GM21576 (cell line): ENCODE data around the gene UBE2D2.
A peak's percentile ranks its signal among the peaks of the same experiment; 100 is the strongest.
"Not testable (repeated sequence)": the region's sequence is repeated elsewhere in the genome, so short reads cannot be mapped to it uniquely, and the experiment has no call there.

Source experiments
- ATAC-seq: cut with Tn5 transposase; IDR thresholded peaks from one replicate; pipeline ENCODE4 v1.9.1; 2021; ENCODE audit warnings: mild to moderate bottlenecking, moderate library complexity; ENCODE audit not compliant: unreplicated experiment

UBE2D2 gene

DNA sequence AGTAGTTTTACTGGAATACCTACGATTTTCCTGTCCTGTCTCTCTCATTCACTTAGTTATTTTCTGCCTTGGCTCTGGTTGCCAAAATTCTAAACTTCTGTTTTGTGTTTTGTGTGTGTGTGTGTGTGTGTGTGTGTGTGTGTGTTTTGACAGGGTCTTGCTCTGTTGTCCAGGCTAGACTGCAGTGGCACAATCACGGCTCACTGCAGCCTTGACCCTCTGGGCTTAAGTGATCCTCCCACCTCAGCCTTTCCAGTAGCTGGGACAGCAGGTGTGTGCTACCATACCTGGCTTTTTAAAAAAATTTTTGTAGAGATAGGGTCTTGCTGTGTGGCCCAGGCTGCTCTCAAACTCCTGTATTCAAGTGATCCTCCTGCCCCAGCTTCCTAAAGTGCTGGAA lies 17.2 kb downstream of the UBE2D2 start:
- no peak for ATAC-seq

DNA sequence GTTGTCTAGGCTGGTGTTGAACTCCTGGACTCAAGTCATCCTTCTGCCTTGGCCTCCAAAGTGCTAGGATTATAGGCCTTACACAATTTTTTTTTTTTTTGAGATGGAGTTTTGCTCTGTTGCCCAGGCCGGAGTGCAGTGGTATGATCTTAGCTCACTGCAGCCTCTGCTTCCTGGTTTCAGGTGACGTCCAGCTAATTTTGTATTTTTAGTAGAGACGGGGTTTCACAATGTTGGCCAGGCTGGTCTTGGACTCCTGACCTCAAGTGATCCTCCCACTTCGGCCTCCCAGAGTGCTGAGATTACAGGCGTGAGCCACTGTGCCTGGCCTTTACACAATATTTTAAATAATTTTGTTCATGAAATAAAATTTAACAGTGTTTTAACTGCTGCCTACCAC lies 21.0 kb downstream of the UBE2D2 start:
- ATAC-seq, result not testable (repeated sequence)

DNA sequence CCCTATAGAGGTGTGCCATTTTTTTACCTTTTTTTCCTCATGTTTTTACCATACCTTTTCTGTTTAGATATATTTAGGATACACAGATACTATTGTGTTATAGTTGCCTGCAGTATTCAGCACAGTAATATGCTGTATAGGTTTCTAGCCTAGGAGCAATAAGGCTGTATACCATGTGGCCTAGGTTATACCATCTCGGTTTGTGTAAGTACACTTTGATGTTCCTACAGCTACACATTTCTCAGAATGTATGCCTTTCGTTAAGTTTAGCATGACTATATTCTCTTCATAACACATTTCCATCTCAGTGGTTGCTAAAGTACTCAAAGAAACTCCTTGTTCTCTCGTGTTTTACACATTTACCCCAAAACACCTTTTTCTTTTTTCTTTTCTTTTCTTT lies 23.0 kb downstream of the UBE2D2 start:
- no peak for ATAC-seq

DNA sequence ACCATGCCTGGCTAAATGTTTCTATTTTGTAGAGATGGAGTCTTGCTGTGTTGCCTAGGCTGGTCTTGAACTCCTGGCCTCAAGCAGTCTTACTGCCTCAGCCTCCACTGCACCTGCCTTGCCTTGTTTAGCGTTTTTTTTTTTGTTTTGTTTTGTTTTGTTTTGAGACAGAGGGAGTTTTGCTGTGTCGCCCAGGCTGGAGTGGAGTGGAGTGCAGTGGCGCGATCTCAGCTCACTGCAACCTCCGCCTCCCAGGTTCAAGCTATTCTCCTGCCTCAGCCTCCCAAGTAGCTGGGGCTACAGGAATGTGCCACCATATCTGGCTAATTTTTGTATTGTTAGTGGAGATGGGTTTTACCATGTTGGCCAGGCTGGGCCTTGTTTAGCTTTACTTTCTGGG lies 27.0 kb downstream of the UBE2D2 start:
- not testable (repeated sequence) for ATAC-seq

DNA sequence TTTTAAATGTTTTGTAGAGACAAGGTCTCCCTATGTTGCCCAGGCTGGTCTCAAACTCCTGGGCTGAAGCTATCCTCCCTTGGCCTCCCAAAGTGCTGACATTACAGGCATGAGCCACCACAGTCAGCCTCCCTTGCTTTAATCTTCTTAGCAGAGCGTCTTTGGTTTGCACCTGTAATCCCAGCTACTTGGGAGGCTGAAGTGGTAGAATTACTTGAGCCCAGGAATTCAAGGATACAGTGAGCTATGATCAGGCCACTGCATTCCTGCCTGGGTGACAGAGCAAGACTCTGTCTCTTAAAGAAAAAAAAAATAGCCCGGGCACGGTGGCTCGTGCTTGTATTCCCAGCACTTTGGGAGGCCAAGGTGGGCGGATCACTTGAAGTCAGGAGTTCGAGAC lies 27.8 kb downstream of the UBE2D2 start:
- no peak for ATAC-seq

DNA sequence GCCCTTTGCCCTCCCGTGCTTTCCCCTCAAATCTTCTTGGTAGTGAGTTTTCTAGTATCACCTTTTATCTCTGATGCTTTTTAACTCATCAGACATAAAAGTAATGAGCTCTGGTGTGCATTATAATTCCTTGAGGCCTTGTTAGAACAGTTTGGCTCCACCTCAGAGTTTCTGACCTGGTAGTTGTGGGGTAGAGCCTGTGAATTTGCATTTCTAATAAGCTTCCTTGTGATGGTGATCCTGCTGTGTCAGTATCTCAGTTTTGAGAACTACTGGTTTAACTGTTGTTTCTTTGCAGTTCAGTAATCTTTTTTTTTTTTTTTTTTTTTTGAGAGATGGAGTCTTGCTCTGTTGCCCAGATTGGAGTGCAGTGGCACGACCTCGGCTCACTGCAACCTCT lies 31.1 kb downstream of the UBE2D2 start:
- ATAC-seq, result no peak

DNA sequence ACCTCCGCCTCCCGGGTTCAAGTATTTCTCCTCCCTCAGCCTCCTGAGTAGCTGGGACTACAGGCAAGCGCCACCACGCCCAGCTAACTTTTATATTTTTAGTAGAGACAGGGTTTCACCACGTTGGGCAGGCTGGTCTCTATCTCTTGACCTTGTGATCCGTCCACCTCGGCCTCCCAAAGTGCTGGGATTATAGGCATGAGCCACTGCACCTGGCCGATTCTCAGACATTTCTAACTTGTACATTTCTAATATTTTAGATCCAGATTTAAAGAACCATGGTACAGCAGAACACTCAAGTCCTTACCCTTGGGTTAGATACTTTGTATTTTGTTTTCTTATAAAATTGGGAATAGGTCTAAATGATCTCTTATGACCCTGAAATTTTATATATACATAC lies 31.9 kb downstream of the UBE2D2 start:
- not testable (repeated sequence) for ATAC-seq

DNA sequence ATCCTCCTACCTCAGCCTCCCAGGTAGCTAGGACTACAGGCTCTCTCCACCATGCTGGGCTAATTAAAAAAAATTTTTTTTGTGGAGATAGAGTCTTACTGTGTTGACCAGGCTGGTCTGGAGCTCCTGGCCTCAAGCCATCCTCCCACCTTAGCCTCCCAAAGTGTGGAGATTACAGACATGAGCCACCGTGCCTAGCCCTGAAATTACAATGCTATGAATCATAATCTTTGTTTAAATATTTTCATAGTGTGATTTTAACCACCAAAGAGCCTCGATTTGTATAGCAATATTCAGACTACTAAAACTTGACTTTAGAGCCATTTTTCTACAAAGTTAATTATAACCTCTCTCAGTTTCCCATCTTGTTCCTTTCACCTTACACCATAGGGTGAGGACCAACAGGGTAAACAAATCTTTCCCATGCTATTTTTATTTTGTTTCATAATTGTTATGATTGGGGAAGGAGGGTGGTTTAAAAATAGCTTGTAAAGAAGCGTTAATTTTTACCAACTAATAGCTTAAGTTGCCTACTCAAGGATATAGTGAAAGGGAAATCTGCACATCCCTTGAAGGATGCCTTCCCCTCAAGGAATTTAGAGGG lies 32.7 kb downstream of the UBE2D2 start:
- no peak for ATAC-seq

DNA sequence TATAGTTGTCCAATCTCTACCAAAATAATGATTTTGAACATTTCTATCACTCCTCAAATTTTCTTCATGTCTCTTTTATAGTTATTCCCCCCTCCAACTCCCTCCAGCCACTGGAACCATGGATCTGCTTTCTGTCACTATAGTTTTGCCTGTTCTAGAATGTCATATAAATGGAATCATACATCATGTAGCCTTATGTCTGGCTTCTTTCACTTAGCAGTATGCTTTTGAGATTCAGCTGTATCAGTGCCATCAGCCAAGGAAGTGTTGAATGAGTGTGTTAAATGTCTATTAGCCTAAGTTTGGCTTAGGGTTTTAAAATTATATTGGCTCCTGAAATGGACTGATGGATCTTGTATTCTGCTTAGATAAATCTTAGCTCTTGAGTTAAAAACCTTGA lies 36.0 kb downstream of the UBE2D2 start:
- no peak for ATAC-seq

DNA sequence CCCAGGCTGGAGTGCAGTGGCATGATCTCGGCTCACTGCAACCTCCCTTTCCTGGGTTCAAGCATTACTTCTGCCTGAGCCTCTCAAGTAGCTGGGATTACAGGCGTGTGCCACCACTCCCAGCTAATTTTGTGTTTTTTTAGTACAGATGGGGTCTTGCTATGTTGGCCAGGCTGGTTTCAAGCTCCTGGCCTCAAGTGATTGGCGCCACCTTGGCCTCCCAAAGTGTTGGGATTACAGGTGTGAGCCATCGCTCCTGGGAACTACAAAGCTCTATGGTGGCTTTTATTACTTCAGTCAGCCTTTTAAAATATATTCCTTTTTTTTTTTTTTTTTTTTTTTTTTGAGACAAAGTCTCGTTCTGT lies 37.4 kb downstream of the UBE2D2 start:
- not testable (repeated sequence) for ATAC-seq

DNA sequence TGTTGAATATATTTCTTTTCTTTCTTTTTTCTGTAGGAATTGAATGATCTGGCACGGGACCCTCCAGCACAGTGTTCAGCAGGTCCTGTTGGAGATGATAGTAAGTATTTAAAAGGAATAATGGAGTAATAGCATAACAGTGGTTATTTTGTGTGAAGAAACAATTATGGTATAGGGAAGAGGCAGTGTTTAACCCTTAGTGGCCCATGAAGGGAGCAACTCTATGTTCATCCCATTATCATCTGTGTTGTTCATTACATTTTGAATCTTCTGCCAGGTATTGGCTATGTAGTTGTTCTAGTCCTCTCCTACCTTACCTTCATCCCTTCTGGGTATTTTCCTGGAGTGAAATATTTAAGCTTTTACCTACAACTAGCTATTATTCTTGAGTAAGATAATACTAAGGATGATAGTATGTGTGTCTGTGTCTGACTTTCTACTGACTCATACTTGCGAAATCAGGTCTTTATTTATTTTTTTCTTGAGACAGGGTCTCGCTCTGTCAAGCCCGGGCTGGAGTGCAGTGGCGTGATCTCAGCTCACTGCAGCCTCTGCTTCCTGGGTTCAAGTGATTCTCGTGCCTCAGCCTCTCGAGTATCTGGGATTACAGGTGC lies 39.3 kb downstream of the UBE2D2 start:
- no peak for ATAC-seq

DNA sequence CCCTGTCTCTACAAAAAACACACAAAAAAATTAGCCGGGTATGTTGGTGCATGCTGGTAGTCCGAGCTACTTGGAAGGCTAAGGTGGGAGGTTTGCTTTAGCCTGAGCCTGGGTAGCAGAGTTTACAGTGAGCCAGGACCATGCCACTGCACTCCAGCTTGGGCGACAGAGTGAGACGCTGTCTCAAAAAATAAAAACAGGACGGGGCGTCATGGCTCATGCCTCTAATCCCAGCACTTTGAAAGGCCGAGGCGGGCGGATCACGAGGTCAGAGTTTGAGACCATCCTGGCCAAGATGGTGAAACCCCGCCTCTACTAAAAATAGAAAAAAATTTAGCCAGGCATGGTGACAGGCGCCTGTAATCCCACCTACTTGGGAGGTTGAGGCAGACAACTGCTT lies 40.3 kb downstream of the UBE2D2 start:
- no peak for ATAC-seq

DNA sequence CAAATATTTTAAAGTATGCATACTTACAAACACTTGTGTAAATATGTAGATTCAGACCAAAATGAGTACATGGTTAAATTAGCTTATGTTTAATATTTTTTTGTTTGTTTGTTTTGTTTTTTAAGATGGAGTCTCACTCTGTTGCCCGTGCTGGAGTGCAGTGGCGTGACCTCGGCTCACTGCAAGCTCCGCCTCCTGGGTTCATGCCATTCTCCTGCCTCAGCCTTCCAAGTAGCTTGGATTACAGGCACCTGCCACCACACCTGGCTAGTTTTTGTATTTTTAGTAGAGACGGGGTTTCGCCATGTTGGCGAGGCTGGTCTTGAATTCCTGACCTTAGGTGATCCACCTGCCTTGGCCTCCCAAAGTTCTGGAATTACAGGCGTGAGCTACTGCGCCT lies 40.8 kb downstream of the UBE2D2 start:
- not testable (repeated sequence) for ATAC-seq

DNA sequence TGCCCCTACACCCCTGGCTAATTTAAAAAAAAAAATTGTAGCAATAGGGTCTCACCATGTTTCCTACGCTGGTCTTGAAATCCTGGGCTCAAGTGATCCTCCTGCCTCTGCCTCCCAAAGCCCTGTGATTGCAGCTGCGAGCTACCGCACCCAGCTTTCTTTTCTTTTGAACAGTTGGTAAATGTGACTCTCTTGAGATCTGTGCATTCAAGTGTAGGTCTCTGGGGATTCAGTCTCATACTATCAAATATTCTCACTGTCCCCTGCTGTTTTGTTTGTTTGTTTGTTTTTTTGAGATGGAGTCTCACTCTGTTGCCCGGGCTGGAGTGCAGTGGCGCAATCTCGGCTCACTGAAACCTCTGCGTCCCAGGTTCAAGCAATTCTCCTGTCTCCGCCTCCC lies 44.7 kb downstream of the UBE2D2 start:
- ATAC-seq, result no peak

DNA sequence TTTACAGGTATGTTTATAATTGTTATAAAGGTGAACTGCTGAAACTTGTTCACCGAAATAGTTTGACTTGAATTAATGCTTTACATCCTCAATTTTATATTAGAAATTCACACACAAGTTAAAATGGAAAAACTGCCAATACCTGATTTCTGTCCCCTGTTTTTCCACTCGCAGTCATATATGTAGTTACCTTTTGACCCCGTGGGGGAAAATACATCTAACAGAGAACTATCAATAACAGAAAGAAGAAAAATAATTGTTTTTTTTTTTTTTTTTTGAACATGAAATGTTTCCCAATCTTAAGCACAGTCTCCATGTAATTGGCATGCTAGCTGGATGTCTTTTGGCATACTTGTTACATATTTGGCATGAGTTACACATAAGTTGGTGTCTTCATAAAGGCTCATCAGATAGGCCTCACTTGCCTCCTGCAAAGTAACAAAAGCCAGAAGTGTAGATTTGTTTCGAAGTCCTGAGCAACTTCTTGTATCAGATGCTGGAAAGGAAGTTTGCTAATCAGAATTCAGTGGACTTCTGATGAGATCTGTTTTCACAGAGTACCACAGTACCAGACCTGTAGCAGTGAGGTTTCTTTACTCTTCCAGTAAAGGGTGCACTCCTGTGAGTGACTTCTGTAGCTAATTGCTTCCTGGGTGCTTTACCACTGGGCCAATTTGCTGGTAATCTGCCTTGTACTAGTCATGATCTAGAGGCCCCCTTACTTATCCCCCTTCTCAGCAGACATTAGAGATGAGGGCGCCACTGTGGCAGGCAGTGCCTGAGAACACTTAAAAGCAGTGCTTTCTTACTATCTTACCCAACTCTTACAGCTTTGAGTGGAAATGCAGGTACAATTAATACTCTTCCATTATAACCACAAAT lies 50.8 kb downstream of the UBE2D2 start:
- no peak for ATAC-seq

DNA sequence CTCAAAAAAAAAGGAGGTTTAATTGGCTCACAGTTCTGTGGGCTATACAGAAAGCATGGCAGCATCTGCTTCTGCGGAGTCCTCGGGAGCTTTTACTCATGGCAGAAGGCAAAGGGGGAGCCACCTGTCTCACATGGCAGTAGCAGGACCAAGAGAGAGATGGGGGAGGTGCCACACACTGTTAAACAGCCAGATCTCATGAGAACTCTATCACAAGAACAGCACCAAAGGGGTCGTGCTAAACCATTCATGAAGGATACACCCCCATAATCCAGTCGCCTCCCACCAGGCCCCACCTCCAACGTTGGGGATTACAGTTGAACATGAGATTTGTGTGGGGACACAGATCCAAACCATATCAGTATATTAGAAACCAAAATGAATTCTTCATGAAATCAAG lies 58.7 kb downstream of the UBE2D2 start:
- no peak for ATAC-seq

DNA sequence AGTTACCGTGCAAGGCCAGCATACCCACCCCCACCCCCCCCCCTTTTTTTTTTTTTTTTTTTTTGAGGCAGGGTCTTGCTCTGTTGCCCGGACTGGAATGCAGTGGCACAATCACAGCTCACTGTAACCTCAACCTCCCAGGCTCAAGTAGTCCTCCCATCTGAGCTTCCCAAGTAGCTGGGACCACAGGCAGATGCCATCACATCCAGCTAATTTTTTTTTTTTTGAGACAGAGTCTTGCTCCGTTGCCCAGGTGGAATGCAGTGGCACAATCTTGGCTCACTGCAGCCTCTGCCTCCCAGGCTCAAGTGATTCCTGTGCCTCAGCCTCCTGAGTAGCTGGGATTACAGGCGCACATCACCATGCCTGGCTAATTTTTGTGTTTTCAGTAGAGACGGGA lies 64.3 kb downstream of the UBE2D2 start:
- ATAC-seq, result not testable (repeated sequence)

DNA sequence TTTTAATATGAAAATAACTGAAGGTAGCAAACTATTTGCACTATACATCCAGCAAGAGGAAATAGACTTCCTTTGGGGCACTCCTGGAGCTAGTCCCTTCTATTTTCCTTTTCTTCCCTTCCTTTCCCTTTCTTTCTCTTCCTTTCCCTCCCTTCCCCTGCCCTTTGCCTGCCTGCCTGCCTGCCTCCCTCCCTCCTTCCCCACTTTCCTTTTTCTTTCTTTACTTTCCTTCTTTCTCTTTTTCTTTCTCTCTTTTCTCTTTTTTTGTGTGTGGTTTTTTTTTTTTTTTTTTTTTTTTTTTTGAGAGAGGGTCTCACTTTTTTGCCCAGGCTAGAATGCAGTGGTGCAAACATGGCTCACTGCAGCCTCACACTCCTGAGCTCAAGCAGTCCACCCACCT lies 69.7 kb downstream of the UBE2D2 start:
- ATAC-seq, result no peak

DNA sequence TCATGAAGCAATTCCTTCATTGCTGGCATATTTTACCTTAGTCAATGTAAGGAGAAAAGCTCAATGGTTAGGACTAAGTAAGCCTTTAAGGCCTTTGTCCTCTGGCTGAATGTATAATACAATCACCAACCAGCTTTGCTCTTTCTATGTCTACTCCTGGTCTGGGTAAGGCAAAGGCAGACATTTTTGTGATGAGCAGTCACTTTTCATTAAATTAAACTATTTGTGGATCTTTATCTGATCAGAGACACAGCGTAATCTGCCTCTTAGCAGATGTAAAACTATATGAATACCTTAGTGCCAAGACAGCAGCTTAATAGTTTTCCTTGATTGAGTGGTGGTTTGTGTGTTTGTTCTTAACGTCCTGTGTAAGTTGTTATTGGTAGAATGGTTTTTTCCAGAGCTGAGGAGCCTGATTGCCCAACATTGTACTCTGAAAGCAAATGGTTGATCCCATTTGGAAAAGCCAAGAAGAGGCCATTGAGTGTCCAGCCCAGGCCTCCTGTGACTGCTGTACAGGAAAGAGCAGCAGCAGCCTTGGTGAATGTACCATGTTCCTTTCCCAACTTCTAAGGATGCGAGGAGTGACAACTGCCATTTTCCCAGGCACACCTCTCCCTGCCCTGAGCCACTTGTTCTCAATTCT lies 70.5 kb downstream of the UBE2D2 start:
- no peak for ATAC-seq

DNA sequence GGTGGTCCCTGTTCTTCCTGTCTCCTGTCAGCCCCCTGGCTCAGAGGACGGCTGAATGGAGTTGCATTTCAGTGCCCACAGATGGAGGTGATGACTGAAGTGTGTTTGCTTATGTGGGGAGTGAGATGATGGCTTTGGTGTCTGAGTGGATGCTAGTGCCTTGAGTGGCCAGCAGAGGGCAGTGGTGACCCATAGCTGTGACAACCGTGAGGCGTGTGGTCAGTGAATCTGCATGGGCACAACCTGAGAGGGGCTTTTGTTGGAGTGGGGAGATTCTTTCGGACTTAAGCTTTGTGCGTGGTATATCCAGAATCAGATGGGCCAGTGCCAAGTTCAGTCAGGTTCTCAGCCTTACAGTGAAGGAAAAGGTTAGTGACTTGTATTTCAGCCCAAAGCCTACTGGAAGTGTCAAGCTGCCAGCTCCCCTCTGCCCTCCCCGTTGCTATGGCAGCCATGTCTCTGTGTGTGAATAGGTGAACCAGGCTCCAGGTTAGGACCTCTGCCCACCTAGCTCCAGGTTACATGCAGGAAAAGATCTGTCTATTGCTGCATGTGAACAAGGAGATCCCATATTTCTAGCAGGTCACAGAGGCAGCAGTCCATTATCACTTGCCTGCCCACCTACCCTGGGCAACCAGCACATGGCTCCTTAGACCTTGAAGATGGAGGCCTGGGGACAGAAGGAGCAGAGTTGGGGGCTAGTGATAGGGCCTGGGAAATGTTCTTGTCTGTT lies 72.3 kb downstream of the UBE2D2 start:
- ATAC-seq, result peak; percentile 21

DNA sequence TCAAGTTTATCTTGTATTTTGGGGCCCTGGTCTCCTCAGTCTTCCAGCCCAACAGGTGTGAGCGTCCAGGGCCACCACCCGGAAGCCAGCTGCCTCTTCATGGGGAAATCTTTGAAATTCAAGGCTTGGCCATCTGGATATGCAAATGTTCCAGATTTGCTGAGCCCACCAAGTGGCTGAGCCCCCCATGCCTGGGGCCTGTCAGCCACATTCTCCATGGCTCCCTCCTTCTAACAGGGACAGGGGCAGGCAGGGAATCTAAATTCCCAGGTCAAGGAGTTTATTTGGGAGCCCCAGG lies 72.8 kb downstream of the UBE2D2 start:
- no peak for ATAC-seq
